Keratinocyte (primary cell): ENCODE measurements around the gene CIZ1. TPM values are rescaled to one million over a fixed set of nuclear protein-coding genes. Genes with fewer than 3 reads are reported as not detected.

Source experiments
- DNase-seq: peaks from one replicate; pipeline ENCODE4 v3.0.0-alpha.2; 2011; ENCODE audit warnings: low read depth, missing footprints, low spot score
- FAIRE-seq: peaks from 2 replicates; lab custom pipeline; 2011; peaks lifted over from hg19 to GRCh38; lab: Jason Lieb, UNC
- H2AFZ ChIP-seq: 2 replicates; pipeline ENCODE4 v1.6.0; 2012; ENCODE audit warnings: low read length, control low read depth, inconsistent platforms; ENCODE audit not compliant: control insufficient read depth
- H3K27ac ChIP-seq: 2 replicates; pipeline ENCODE4 v1.5.1; 2011; ENCODE audit warnings: low read length; ENCODE audit not compliant: control insufficient read depth, insufficient read depth
- H3K27me3 ChIP-seq: 3 replicates; pipeline ENCODE4 v1.6.0; 2011; ENCODE audit warnings: low read length; ENCODE audit not compliant: control insufficient read depth, insufficient read depth; ENCODE audit errors: extremely low read depth
- H3K36me3 ChIP-seq, 2 experiments: 2 replicates in 1 of 2; 3 replicates in 1 of 2; pipeline ENCODE4 v1.5.1; 2011; ENCODE audit warnings: low read length in 2 of 2, mild to moderate bottlenecking in 1 of 2; ENCODE audit not compliant: control insufficient read depth in 2 of 2, insufficient read depth in 2 of 2; ENCODE audit errors: extremely low read depth in 1 of 2
- H3K4me1 ChIP-seq: 3 replicates; pipeline ENCODE4 v1.5.1; 2011; ENCODE audit warnings: low read length; ENCODE audit not compliant: control insufficient read depth, insufficient read depth; ENCODE audit errors: extremely low read depth
- H3K4me2 ChIP-seq: 3 replicates; pipeline ENCODE4 v1.6.0; 2011; ENCODE audit warnings: low read depth, low read length; ENCODE audit not compliant: control insufficient read depth, insufficient read depth; ENCODE audit errors: extremely low read depth
- H3K4me3 ChIP-seq, 3 experiments: fragments of 200-600 bp in 1 of 3; sonication (generic) in 1 of 3; 2 replicates in 2 of 3; 3 replicates in 1 of 3; pipeline ENCODE4 v1.5.1; 2011 to 2016; ENCODE audit warnings: low read length in 3 of 3, mild to moderate bottlenecking in 3 of 3, control low read depth in 2 of 3, inconsistent platforms in 1 of 3, low read depth in 1 of 3, mixed read lengths in 1 of 3, mixed run types in 1 of 3, moderate library complexity in 1 of 3; ENCODE audit not compliant: control insufficient read depth in 2 of 3, insufficient read depth in 2 of 3; ENCODE audit errors: extremely low read depth in 1 of 3
- H3K79me2 ChIP-seq: 2 replicates; pipeline ENCODE4 v1.6.0; 2012; ENCODE audit warnings: low read length; ENCODE audit not compliant: control insufficient read depth, insufficient read depth
- H3K9ac ChIP-seq: 3 replicates; pipeline ENCODE4 v1.6.0; 2011; ENCODE audit warnings: low read length; ENCODE audit not compliant: control insufficient read depth, insufficient read depth; ENCODE audit errors: extremely low read depth
- H3K9me1 ChIP-seq: 3 replicates; pipeline ENCODE4 v1.6.0; 2011; ENCODE audit warnings: low read length; ENCODE audit not compliant: control insufficient read depth, insufficient read depth; ENCODE audit errors: extremely low read depth
- H3K9me3 ChIP-seq: 2 replicates; pipeline ENCODE4 v1.5.1; 2012; ENCODE audit warnings: low read depth, low read length; ENCODE audit not compliant: control insufficient read depth
- H4K20me1 ChIP-seq: 3 replicates; pipeline ENCODE4 v1.6.0; 2011; ENCODE audit warnings: low read length; ENCODE audit not compliant: control insufficient read depth, insufficient read depth; ENCODE audit errors: extremely low read depth
- EZH2 ChIP-seq: IDR thresholded peaks from one replicate; pipeline ENCODE4 v1.6.1; 2012; ENCODE audit warnings: inconsistent platforms, mild to moderate bottlenecking, low read length, moderate library complexity
- dilution Hi-C: fragments of 300-500 bp; cut with MboI; formaldehyde crosslinking; loops from one replicate; pipeline ENCODE4 v1.7.0; 2020; ENCODE audit warnings: low sequenced_read_pairs; ENCODE audit not compliant: extremely low pct_ligation_motif_present
- polyA plus RNA-seq, 5 experiments: library from polyadenylated mRNA; depleted of rRNA in 3 of 5; stranded (reverse) in 3 of 5; stranded (forward) in 1 of 5; unstranded in 1 of 5; fragments of >200 nt; gene quantifications; 1 replicate in 1 of 5; 2 replicates in 3 of 5; 3 replicates in 1 of 5; pipeline versions ENCODE4 v1.2.1 to v1.2.3, GENCODE V29; 2011 to 2012; ENCODE audit warnings: missing spikeins in 2 of 5, low read depth in 1 of 5, low replicate concordance in 1 of 5
- TF ChIP-seq, protein P1 (sequence below), 3 experiments: IDR thresholded peaks in 1 of 3; conservative IDR thresholded peaks in 1 of 3; optimal IDR thresholded peaks in 1 of 3; 2 replicates in 2 of 3; 3 replicates in 1 of 3; pipeline versions ENCODE3 to v1.5.1; 2011; ENCODE audit warnings: low read length in 3 of 3, mild to moderate bottlenecking in 3 of 3, moderate library complexity in 2 of 3, control low read depth in 1 of 3, inconsistent platforms in 1 of 3; ENCODE audit not compliant: insufficient read depth in 2 of 3; ENCODE audit errors: extremely low read depth in 1 of 3

The CIZ1 gene
- polyA plus RNA-seq, 1 donor (not counting 4 experiments of a cell fraction or from before 2014, with no cell fraction given) = 23.5 TPM

GRCh38 chr9:128168731-128169308, 22.6 kb downstream of the CIZ1 start:
- H3K79me2 ChIP-seq = no peaks in the 10 kb centered on the region
- peaks cover 33 to 37% of the 10 kb centered on the region in 2 experiments for H3K36me3 ChIP-seq
- no peaks in the 10 kb centered on the region for H3K9me3 ChIP-seq
- TF ChIP-seq EZH2 = no peak
- TF ChIP-seq, protein P1, sequence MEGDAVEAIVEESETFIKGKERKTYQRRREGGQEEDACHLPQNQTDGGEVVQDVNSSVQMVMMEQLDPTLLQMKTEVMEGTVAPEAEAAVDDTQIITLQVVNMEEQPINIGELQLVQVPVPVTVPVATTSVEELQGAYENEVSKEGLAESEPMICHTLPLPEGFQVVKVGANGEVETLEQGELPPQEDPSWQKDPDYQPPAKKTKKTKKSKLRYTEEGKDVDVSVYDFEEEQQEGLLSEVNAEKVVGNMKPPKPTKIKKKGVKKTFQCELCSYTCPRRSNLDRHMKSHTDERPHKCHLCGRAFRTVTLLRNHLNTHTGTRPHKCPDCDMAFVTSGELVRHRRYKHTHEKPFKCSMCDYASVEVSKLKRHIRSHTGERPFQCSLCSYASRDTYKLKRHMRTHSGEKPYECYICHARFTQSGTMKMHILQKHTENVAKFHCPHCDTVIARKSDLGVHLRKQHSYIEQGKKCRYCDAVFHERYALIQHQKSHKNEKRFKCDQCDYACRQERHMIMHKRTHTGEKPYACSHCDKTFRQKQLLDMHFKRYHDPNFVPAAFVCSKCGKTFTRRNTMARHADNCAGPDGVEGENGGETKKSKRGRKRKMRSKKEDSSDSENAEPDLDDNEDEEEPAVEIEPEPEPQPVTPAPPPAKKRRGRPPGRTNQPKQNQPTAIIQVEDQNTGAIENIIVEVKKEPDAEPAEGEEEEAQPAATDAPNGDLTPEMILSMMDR (optimal IDR thresholded peaks at IDR 0.05 in 1 of 3, IDR thresholded peaks at IDR 0.05 in 1 of 3, conservative IDR thresholded peaks at IDR 0.05 in 1 of 3; ENCODE audit: extremely low read depth in 1 of 3, insufficient read depth in 2 of 3, low read length in 3 of 3) = no peak
- no peaks in the 10 kb centered on the region for H4K20me1 ChIP-seq
- no peak overlapping the region for H3K27ac ChIP-seq
- no peak overlapping the region for H2AFZ ChIP-seq
- dilution Hi-C loops = no loop called here
- FAIRE-seq (no peak), DNase-seq (no peak)
- no peak overlapping the region for H3K4me2 ChIP-seq
- no peaks in the 10 kb centered on the region for H3K27me3 ChIP-seq
- no peak overlapping the region for H3K9ac ChIP-seq
- H3K4me1 ChIP-seq = peaks cover 8% of the 10 kb centered on the region
- H3K9me1 ChIP-seq = no peaks in the 10 kb centered on the region
- no peak overlapping the region for H3K4me3 ChIP-seq

DNA sequence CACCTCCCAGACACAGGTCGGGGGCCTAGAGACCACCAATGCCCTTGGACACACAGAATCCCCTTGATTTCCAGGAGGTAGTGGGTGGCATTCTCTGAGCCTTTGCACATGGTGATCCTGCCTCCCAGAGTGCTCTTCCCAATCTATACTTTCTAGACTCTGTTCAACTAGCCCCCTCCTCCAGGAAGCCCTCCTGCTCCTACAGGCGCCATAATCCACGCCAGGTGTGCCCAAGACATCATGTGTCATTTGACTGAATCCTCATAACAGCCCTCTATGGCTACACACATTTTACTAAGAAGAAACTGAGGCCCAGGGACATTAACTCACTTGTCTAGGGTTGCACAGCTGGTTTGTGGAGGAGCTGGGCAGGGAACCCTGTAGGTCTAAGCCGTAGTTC, 24.2 kb downstream of the CIZ1 start:
- Histone ChIP-seq H2AFZ (no peak overlapping the region), H3K27ac (no peak overlapping the region), H3K9ac (no peak overlapping the region), H3K4me1 (peaks cover 8% of the 10 kb centered on the region), H3K9me3 (no peaks in the 10 kb centered on the region), H3K4me2 (no peak overlapping the region), H3K4me3 (no peak overlapping the region), H3K9me1 (no peaks in the 10 kb centered on the region), H3K79me2 (no peaks in the 10 kb centered on the region), H3K27me3 (no peaks in the 10 kb centered on the region), H4K20me1 (no peaks in the 10 kb centered on the region), H3K36me3 (peaks cover 43 to 45% of the 10 kb centered on the region in 2 experiments)
- FAIRE-seq = no peak
- dilution Hi-C loops = no loop called here
- no peak for TF ChIP-seq EZH2
- TF ChIP-seq, protein P1 (optimal IDR thresholded peaks at IDR 0.05 in 1 of 3, IDR thresholded peaks at IDR 0.05 in 1 of 3, conservative IDR thresholded peaks at IDR 0.05 in 1 of 3; ENCODE audit: extremely low read depth in 1 of 3, insufficient read depth in 2 of 3, low read length in 3 of 3) = no peak
- no peak for DNase-seq
